PC-3 (cell line): ENCODE measurements around the gene CAMTA1. TPM values are rescaled to one million over a fixed set of nuclear protein-coding genes. Genes with fewer than 3 reads are reported as not detected.

ENCODE experiments used
- ATAC-seq: fragments of 200-7000 bp; cut with Tn5 transposase; 2 replicates; pipeline ENCODE4 v1.9.1; 2020; ENCODE audit warnings: mild to moderate bottlenecking, moderate library complexity
- BruUV-seq: library from RNA; stranded (reverse); fragments of 400-500 nt; replicated peaks from 2 replicates; lab custom pipeline; 2021; lab: Mats Ljungman, UMichigan
- CTCF ChIA-PET: fragments of 300-600 bp; sonication (Branson Sonifier 250); formaldehyde crosslinking; loops from one replicate; lab custom pipeline; 2022; ENCODE audit warnings: antibody characterized with exemption; lab: Charles Lee
- POLR2A ChIA-PET: fragments of 300-600 bp; sonication (Branson Sonifier 250); formaldehyde crosslinking; loops from one replicate; lab custom pipeline; 2022; ENCODE audit warnings: antibody characterized with exemption; ENCODE audit not compliant: unreplicated experiment; lab: Charles Lee
- DNase-seq: peaks from one replicate; pipeline ENCODE4 v3.0.0-alpha.2; 2015
- H2AFZ ChIP-seq: fragments of 300-600 bp; sonication (generic); 2 replicates; pipeline ENCODE4 v1.6.0; 2016; ENCODE audit warnings: antibody characterized with exemption, low read length
- H3F3A ChIP-seq: fragments of 300-600 bp; sonication (generic); one replicate; pipeline ENCODE4 v1.6.0; 2017; ENCODE audit warnings: antibody characterized with exemption, low read length, control low read depth, mild to moderate bottlenecking; ENCODE audit not compliant: unreplicated experiment
- H3K27ac ChIP-seq: fragments of 300-600 bp; sonication (generic); 2 replicates; pipeline ENCODE4 v1.5.1; 2016; ENCODE audit warnings: mild to moderate bottlenecking, low read length
- H3K27me3 ChIP-seq: fragments of 300-600 bp; sonication (generic); 2 replicates; pipeline ENCODE4 v1.6.1; 2016; ENCODE audit warnings: low read length, mixed read lengths
- H3K36me3 ChIP-seq: fragments of 300-600 bp; sonication (generic); 2 replicates; pipeline ENCODE4 v1.6.1; 2016; ENCODE audit warnings: low read depth, mixed run types, low read length, mixed read lengths
- H3K4me1 ChIP-seq: fragments of 300-600 bp; sonication (generic); 2 replicates; pipeline ENCODE4 v1.5.1; 2016; ENCODE audit warnings: low read length; ENCODE audit not compliant: insufficient read depth
- H3K4me2 ChIP-seq: fragments of 300-600 bp; sonication (generic); 2 replicates; pipeline ENCODE4 v1.6.0; 2016; ENCODE audit warnings: low read length
- H3K4me3 ChIP-seq: fragments of 300-600 bp; sonication (generic); 2 replicates; pipeline ENCODE4 v1.5.1; 2016; ENCODE audit warnings: mild to moderate bottlenecking, low read length, mixed read lengths
- H3K79me2 ChIP-seq: fragments of 300-600 bp; sonication (generic); 2 replicates; pipeline ENCODE4 v1.6.1; 2017; ENCODE audit warnings: low read length, mixed read lengths
- H3K9ac ChIP-seq: fragments of 300-600 bp; sonication (generic); 2 replicates; pipeline ENCODE4 v1.6.0; 2016; ENCODE audit warnings: mild to moderate bottlenecking, low read length
- H3K9me2 ChIP-seq: fragments of 300-600 bp; sonication (generic); replicated peaks from 2 replicates; pipeline ENCODE4 v1.6.1; 2016; ENCODE audit warnings: mixed run types, low read length, mixed read lengths
- H3K9me3 ChIP-seq: fragments of 300-600 bp; sonication (generic); 2 replicates; pipeline ENCODE4 v1.6.1; 2016; ENCODE audit warnings: low read length, mixed read lengths
- H4K20me1 ChIP-seq: fragments of 300-600 bp; sonication (generic); 2 replicates; pipeline ENCODE4 v1.6.1; 2016; ENCODE audit warnings: low read length, mixed read lengths
- EZH2 ChIP-seq: fragments of 300-600 bp; sonication (generic); IDR thresholded peaks from one replicate; pipeline ENCODE4 v1.6.1; 2017; ENCODE audit warnings: antibody characterized with exemption, mild to moderate bottlenecking, low read length; ENCODE audit not compliant: unreplicated experiment
- EZH2phosphoT487 ChIP-seq: fragments of 300-600 bp; sonication (generic); IDR thresholded peaks from 2 replicates; pipeline ENCODE4 v1.6.1; 2018; ENCODE audit warnings: mild to moderate bottlenecking, antibody characterized with exemption, low read length, borderline replicate concordance
- intact Hi-C: fragments of 100-400 bp; cut with micrococcal nuclease; formaldehyde crosslinking; loops from 2 replicates; pipeline ENCODE4 v1.9.0; 2023
- total RNA-seq: library from RNA; depleted of rRNA; stranded (reverse); fragments of >200 nt; gene quantifications from 2 replicates; pipeline ENCODE4 v1.2.3, GENCODE V29; 2014
- TF ChIP-seq, protein P1 (sequence below): fragments of 300-600 bp; sonication (generic); conservative IDR thresholded peaks from 2 replicates; pipeline ENCODE4 v1.5.1; 2017; ENCODE audit warnings: antibody characterized with exemption, low read depth, mild to moderate bottlenecking, low read length

The CAMTA1 gene
- total RNA-seq, 1 experiment from 2014 or later = 40.8 TPM

DNA sequence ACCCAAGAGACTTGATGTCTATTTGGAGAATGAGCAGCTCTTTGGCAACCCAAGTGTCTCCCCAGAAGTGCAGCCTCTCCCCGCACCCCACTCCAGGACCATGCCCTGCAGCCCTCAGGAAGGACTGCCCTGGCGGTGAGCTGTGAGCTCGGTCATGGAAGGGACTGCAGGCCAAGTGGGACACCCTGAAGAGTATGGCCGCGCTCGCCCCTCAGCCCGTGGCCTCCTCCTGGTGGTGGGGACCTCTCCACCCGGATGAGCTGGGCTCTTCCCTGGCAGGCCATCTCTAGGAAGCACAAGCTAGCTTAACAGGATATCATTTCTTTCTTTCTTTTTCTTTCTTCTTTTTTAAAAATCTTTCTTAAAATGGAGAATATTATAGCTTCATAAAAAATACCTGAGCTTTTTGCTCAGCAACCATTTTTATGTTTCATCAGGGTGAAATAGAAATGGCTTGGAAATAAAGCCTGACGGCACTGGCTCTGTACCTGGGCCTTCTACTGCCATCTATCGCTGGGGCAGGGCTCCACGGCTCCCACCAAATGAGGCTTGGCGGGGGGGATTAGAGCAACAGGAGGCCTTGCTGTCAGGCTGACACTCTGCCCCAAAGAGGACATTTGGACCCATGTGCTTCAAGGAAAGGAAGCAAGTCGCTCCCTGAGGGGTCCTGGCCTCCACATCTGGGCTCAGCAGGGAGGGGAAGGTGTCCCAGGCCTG lies 689.7 kb downstream of the CAMTA1 start:
- no peak for ATAC-seq
- no peak overlapping the region for H3K27ac ChIP-seq

DNA sequence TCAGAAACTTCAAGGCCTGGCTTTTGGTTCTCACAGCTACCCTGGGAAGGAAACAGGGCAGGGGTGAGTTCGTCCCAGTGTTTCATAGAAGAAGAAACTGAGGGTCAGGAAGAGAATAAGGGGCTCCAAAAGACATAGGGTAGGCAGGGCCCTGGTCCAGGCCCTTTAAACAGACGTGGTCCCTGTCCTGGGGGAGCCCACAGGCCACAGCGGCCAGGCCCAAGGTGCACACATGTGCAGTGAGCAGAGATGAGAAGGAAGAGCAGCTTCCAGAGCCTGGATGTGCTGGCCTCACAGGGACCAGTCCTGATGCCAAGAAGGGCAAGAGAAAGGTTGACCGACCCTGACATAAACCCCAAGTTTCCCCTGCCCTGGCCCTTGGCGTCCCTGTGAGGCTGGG lies 690.4 kb downstream of the CAMTA1 start:
- no peak for DNase-seq
- Histone ChIP-seq H3K9me2 (no peaks in the 10 kb centered on the region), H3K4me1 (peaks cover 9% of the 10 kb centered on the region), H3K4me2 (no peak overlapping the region), H3K36me3 (no peaks in the 10 kb centered on the region), H3K27me3 (peaks cover 34% of the 10 kb centered on the region), H2AFZ (no peak overlapping the region), H3K79me2 (no peaks in the 10 kb centered on the region), H3K4me3 (no peak overlapping the region), H3K9ac (no peak overlapping the region), H3K9me3 (no peaks in the 10 kb centered on the region), H3K27ac (no peak overlapping the region), H4K20me1 (no peaks in the 10 kb centered on the region), H3F3A (no peaks in the 10 kb centered on the region)
- intact Hi-C loops = no loop called here
- no peak for ATAC-seq
- ChIA-PET CTCF (no interaction called here), POLR2A (no interaction called here)
- no peak for TF ChIP-seq EZH2
- TF ChIP-seq, protein P1, sequence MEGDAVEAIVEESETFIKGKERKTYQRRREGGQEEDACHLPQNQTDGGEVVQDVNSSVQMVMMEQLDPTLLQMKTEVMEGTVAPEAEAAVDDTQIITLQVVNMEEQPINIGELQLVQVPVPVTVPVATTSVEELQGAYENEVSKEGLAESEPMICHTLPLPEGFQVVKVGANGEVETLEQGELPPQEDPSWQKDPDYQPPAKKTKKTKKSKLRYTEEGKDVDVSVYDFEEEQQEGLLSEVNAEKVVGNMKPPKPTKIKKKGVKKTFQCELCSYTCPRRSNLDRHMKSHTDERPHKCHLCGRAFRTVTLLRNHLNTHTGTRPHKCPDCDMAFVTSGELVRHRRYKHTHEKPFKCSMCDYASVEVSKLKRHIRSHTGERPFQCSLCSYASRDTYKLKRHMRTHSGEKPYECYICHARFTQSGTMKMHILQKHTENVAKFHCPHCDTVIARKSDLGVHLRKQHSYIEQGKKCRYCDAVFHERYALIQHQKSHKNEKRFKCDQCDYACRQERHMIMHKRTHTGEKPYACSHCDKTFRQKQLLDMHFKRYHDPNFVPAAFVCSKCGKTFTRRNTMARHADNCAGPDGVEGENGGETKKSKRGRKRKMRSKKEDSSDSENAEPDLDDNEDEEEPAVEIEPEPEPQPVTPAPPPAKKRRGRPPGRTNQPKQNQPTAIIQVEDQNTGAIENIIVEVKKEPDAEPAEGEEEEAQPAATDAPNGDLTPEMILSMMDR = no peak
- no peak for TF ChIP-seq EZH2phosphoT487
- no TSS peak for BruUV-seq

More for the DNA sequence above, 689.7 kb downstream of the CAMTA1 start:
- no peaks in the 10 kb centered on the region for H3K79me2 ChIP-seq
- H3K4me3 ChIP-seq = no peak overlapping the region
- H4K20me1 ChIP-seq = no peaks in the 10 kb centered on the region
- no peaks in the 10 kb centered on the region for H3K36me3 ChIP-seq
- no peak for TF ChIP-seq EZH2
- TF ChIP-seq, protein P1 = peak; percentile 55
- intact Hi-C loops = no loop called here
- no peaks in the 10 kb centered on the region for H3K9me2 ChIP-seq
- no peaks in the 10 kb centered on the region for H3F3A ChIP-seq
- no peaks in the 10 kb centered on the region for H3K9me3 ChIP-seq
- peaks cover 12% of the 10 kb centered on the region for H3K4me1 ChIP-seq
- H3K9ac ChIP-seq = no peak overlapping the region
- no peak overlapping the region for H3K4me2 ChIP-seq
- H2AFZ ChIP-seq = no peak overlapping the region
- H3K27me3 ChIP-seq = peaks cover 28% of the 10 kb centered on the region
- ChIA-PET POLR2A (no interaction called here), CTCF (no interaction called here)
- DNase-seq = peak; percentile 23
- no TSS peak for BruUV-seq

DNA sequence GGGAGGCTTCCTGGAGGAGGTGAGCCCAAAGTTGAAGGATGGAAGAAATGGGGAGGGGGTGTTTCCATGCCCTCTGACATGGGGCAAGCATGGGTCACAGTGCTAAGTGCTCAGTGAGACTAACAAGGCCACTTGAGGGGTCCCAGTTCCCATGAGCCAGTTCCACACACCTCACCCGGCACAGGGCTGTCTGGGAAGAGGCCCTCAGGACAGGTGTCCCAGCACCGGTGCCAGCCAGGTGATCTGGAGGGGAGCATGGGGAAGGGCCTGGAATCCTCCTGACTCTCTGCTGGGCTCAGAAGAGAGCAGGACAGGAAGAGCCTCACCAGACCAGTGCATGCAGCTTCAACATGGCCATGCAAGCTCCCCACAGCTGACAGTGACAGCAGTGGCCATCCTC lies 691.1 kb downstream of the CAMTA1 start:
- no peaks in the 10 kb centered on the region for H3K36me3 ChIP-seq
- intact Hi-C loops = no loop called here
- TF ChIP-seq EZH2 (no peak), EZH2phosphoT487 (no peak)
- TF ChIP-seq, protein P1 = no peak
- BruUV-seq = no TSS peak
- ChIA-PET CTCF (no interaction called here), POLR2A (no interaction called here)
- no peaks in the 10 kb centered on the region for H3F3A ChIP-seq
- H3K4me1 ChIP-seq = peaks cover 4% of the 10 kb centered on the region
- no peaks in the 10 kb centered on the region for H3K9me3 ChIP-seq
- no peak overlapping the region for H3K9ac ChIP-seq
- DNase-seq (no peak), ATAC-seq (no peak)
- H3K27me3 ChIP-seq = peaks cover 40% of the 10 kb centered on the region
- no peak overlapping the region for H2AFZ ChIP-seq
- H4K20me1 ChIP-seq = no peaks in the 10 kb centered on the region
- H3K79me2 ChIP-seq = no peaks in the 10 kb centered on the region
- H3K4me3 ChIP-seq = no peak overlapping the region
- H3K27ac ChIP-seq = no peak overlapping the region
- H3K9me2 ChIP-seq = no peaks in the 10 kb centered on the region
- H3K4me2 ChIP-seq = no peak overlapping the region
